Hematopoietic multipotent progenitor cell treated with erythropoietin and hydrocortisone succinate and interleukin-3 and kit ligand, for 17 days (in vitro differentiated cells): ENCODE measurements around the gene NKD1.

Experiments
- DNase-seq: peaks from one replicate; pipeline ENCODE4 v3.0.0-alpha.2; 2015; ENCODE audit warnings: low spot score

NKD1 gene

DNA sequence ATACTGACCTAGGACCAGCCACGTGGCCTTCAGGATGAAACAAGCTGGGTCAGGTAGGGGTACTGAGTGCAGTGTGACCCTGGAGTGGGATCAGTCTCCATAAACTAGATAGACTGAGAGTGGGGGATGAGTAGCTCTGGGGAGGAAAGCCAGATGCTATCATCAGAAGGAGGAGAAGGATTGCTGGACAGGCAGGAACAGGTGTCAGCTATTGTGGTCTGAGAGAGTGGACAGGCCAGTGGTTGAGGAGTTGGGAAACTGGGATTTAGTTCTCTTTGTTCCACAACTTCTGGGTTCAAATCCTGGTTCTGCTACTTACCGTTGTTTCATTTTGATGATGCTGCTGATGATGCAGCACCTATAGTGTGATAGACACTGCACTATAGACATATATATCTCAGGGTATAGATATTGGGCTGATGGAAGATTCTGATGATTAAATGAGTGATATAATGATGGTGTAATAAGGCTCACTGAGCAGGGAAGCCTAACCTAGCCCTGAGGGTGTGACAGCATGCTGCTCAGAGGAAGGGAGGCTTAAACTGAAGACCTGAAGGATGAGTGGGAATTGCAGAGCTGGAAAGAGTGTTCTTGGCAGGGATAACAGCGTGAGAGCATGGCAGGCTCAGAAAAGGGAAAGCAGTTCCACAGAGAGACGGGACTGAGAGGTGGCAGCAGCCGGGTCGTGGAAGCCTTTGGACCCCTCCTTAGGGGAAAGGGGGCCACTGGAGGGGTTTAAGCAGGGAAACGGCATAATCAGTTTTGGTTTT is 66.9 kb downstream of the NKD1 start:
- no peak for DNase-seq

DNA sequence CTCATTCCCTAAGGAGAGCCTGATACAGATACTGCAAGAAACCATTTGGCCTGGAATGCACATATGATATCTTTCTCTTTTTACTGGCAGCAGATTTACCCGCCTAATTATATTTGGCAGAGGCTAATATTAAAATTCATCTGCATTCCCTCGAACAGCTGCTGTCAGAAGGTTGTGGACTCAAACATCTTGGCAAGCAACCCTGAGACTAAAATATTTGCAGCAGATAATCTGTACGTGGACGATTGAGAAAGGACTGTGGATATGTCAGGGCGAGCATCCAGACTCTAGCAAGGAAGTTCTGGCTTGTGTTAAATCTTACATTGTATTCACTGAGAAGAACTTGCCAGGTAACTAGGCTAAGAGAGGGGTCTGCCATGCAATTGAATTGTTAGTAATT is 67.7 kb downstream of the NKD1 start:
- DNase-seq: no peak

DNA sequence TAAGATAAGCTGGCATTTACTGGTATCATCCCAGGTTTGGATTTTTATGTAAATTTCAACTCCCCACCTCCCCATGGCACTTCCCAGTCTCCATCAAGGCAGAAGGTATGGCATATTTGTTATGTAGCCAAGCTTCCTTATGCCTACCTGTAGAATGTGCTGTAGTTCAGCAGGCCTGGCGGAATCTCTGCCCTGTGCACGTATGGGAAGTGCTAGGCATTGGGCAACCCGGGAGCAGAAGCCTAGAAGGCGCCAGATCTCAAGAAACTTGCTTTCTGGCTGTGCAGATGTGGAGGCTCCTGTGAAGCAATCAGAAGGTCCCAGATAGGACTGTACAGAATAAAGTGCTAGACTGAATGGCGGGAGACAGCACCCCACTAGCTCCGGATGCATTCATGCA is 68.2 kb downstream of the NKD1 start:
- DNase-seq: no peak

DNA sequence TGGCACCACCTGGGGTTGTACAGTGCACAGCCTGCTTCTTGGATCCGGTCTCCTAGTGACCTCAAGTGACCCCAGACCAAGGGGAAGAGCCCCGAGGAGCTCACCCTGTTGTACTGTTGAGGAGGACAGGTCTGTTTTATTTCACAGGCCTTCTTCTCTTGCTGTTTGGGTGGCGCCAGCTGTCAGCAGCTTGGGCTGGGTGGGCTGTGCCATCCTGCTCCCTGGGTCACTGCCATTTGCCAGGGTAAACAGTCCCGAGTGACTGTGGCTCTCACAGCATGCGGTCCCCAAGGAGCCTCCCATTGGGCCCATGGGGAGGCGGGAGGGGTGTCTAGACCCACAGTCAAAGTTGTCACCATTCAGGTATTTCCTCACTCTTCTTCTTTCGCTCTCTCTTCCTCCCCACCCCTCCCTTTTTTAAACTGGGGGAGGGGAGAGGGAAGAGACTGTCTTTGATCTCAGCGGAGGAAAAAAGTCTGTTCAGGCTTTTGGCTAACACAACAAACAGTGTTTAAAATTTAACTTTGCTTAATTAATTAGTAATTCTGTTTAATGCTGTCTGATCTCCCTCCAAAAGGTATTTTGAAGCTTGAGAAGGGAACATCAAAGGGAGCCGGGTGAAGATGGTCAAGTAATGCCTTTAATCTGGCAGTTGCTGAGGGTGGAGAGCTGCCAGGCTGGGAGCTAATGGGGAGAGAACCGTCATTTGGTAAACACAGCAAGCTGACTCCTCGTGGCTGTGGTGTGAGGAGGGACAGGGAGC is 68.9 kb downstream of the NKD1 start:
- no peak for DNase-seq

DNA sequence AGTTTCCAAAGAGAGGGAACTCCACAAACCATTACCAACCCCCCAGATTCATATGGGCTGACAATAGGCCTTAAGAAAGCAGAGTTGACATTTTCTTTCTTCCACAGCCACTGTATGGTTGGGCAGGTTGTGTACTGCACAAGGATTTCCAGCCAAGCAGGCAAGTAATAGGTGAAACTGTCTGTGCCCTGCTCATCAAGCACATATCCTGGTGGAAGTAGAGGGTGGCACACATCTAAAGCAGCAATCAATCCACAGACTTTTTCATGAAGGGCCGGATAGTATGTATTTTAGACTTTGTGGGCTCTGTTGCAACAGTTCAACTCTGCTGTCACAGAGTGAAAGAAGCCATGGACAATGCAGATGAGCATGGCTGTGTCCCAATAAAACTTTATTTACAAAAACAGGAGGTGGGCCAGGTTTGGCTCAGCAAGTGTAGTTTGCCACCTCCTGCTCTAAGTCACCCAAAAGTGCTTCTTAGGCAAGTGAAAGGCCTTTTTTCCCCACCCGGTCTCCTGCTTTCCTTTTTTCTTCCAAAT is 69.5 kb downstream of the NKD1 start:
- no peak for DNase-seq

DNA sequence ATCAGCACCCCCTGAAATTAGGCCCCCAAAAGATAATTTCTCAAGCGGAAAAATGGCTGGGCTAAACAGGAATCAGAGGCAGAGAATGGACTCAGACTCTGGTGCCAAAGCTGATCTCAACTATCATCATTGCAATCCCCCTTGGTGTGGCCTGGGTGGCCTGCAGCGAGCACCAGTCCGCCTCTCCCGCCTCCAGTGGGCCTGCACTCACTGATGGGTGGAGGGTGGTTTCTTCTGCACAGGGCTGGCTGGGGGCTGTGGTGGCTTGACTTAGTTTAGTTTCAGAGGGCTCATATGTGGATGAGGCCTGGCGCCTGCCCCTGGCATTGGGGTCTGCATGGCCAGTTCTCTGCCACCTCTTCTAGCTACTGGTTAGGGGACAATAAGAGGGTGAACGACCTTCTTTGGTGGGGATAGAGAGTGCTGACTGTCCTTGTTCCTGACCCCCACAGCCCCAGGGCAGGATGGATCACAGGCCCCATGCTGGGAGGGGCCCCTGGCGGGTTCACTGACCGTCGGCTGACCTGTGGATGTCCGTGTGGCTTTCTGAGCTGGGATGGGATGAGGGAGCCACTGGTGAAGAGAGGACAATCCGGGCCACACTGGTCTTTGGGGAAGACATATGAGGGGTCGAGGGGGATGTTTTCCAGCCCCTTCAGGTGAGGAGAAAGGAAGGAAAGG is 70.2 kb downstream of the NKD1 start:
- DNase-seq: no peak

DNA sequence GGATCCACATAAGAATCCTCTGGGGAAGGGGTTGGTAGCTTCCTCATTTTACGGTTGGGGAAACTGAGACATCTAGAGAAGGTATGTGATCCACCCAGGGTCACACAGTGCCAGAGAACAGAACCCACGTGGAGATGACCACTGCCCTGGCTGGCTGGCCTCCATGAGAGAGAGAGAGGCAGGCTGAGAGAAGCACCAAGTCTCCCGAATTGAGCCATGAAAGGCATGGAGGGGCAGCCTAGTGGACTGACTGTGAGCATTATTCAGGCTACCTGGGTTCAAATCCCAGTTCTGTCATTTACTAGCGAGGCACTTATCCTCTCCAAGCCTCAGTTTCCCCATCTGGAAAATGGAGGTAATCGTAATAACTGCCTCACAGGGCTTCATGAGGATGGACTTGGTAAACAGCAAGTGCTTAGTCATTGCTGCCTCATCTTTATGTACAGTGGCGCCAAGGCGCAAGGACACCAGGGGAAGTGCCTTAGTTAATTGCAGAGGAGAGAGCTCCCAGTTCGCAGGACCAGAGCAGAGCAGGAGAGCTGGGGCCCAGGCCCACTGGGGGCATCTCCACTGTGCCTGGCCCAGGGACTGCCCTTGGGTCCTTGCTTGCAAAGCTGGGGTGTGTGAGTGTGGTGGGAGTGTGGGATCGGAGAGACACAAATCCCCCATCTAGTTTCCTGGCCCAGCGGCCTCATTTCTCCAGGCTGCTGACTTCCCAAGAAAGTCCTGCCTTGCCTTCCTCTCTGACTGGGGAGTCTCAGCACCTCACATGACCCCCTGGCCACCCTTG is 71.7 kb downstream of the NKD1 start:
- DNase-seq: peak; percentile 13

DNA sequence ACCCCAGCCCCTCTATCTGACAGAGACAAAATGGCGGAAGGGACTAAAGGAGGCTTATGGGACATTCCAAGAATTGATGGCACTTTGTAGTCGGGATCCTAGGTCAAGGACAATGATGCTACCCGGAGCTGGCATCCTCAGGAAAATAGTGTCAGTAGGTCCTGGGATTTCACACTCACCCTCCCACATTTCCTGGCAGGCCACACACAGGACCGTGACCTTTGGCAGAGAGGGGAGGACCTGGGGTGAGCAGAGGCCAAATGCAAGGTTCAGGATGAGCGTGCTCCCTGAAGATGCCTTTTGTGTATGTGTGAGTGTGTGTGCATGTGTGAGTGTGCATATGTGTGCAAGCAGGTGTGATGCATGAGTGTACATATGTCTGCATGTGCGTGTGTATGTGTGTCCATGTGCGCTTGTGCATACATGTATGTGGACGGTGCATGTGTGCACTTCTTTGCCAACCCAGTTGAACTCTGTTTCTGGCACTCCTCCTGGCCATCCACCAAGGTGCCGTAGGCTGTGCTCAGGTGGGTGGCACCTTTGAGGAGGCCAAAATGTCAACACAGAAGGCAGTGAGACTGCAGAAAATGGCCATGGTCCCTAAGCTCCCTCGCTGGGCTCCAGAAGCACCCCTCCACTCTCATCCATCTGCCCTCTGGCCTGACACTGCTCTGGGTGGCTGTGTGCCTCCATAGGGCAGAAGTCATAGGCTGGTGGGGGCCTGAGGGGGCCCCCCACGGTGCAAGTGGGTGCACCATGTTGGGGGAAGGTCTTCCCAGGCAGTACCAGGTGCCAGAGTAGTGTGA is 72.7 kb downstream of the NKD1 start:
- no peak for DNase-seq

DNA sequence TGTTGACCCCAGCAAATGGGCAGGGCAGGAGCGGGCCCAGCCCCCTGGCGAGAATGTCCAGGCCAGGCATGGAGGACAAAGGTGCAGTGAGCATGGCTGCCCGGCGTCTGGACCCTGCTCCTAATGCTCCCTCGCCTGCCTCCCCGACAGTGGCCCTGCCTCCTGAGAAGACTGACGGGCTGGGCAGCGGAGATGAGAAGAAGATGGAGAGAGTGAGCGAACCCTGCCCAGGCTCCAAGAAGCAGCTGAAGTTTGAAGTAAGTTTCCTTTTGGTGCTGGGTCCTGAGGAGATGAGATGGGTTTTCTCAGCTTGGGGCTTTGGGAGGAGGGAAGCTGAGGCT is 73.2 kb downstream of the NKD1 start:
- DNase-seq: no peak

DNA sequence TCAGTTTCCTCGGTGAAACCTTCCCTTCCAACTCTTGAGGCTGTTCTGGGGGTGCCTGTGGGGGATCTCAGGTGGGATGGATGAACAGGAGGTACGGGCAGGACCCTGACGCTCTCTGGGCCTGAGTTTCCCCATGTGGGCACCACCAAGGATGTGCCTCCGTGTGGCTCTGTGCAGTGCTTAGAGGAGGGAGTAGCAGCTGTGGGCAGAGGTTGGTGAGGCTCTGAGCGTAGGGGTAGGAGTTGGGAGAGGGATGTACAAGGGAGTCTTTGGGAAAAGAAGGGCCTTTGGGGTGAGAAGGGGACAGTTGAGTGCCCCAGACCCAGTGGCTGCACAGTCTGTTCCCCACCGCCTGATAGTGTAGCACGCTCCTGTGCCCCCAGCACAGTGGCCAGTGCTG is 73.8 kb downstream of the NKD1 start:
- DNase-seq: no peak

DNA sequence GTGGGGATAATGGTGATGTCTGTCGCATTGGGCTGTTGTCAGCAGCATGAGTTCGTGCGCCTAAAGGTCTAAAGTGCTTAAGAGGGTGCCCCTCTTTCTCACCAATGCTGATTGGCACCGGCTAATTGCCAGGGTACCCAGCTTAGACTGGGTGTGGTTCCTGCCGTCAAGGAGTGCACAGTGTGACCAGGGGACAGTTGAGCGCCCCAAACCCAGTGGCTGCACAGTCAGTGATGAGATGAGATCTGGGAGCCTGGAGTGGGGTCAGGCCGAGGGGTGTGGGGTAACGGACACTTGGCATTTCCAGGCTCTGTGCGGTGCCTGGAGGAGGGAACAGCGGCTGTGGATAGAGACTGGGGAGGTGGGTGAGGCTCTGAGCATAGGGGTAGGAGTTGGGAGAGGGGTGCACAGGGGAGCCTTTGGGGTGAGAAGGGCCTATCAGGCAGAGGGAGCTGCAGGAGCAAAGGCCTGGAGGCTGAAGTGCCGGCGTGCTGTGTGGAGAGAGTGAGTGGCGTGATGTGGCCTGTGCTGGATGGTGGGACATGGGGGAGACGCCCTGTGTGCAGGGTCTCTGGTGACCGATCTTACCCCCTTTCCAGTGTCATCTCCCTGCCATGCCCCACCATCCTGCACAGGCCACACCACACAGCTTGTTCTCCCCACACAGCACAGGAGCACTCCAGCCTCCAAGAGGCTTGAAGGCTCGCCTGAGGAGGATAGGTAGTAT is 74.6 kb downstream of the NKD1 start:
- no peak for DNase-seq

DNA sequence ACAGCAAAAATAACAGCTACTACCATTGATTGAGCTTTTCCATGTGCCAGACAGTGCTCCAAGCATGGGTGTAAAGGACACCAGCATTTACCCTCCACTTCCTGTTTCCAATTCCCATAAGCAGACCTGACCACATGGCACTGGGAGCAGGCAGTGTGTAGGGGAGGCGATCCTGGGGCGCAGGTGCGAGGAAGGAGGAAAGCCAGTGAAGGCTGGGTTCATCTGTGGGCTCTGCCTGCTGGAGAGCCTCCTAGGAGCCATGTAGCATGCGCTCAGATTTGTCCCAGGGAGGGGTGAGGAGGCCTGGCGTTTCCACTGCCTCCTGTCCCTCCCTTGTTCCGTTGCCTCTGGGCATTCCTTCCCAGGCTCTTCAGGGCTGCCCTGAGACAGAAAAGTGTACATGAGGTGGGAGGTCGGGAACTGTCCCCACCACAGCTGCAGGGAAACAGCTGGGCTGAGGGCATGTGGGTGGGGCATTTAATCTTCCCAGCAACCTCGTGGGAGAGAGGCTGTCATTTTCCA is 76.3 kb downstream of the NKD1 start:
- DNase-seq: no peak

DNA sequence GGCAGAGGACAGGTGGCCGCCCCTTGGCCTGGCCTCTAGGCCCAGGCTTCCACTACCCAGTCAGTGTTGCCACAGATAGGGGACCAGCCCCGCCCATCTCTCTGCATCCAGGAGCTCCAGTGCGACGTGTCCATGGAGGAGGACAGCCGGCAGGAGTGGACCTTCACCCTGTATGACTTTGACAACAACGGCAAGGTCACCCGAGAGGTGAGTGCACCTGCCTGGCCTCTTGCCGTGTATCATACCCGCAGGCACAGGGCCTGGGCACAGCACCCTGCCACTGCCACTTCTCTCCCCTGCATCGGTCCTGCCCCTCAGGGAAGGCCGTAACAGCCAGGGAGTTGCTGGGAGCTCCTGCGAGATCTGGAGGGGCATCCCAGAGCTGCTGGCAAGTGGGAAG is 77.2 kb downstream of the NKD1 start:
- DNase-seq: no peak

DNA sequence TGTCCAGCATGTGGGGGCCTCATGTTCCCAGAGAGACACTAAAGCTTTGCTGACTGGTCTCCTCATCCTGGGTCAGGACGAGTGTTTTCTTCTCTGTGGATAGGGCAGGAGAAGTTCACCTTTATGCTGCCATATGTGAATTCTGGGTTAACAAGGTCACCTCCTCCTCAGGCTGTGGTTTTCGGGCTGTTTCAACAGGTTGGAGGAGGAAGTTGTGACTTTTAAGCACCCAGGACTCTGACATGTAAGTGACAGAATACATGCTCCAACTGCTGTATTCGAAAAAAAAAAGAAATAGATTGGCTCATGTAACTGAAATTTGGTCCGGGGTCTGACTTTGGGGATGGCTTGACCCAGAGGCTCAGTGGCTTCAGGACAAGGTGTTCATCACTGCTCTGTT is 78.7 kb downstream of the NKD1 start:
- DNase-seq: no peak

DNA sequence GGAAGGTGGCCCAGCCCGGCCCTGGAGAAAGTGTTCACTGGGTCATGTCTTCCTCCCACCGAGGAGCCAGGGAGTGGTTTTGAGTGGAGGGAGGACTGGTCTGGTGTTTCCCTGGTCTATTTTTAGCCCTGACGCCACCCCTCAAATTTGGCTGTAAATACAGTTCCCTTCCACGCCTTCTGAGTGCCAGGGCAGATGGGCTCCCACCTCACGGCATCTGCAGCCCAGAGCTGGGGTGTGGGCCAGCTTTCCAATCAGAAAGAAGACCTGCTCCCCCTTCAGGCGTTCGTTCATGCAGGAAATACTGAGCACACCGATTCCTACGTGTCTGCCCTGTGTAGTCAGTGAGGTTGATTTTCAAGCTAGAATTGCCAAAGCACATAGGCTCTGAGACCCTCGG is 79.2 kb downstream of the NKD1 start:
- no peak for DNase-seq

DNA sequence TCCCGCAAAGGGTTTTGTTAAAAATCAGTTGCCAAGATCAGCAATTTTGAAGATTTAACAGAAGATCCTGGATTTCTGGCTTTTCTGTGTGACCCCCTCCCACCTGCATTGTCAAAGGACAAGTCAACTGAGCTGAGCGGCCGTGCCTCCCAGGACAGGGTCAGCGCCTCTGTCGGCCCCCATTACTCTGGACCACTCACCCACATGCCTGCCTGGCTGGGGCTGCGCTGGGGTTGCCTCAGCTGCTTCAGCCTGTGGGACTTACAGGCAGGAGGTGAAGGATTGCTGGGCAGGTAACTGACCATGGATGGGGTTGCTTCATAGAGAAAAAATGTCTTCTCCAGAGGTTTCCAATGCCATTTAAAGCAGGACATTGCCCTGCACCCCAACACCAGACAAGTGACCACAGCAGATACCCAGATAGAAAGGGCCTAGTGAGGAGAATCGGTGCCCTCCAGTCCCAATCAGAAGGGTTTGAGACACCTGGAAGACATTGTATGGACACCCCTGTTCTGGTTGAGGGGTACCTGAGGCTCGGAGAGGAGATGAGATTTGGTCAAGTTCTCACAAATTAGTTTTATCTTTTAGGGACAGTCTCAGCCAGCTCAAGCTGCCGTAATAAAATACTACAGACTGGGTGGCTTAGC is 80.1 kb downstream of the NKD1 start:
- no peak for DNase-seq

DNA sequence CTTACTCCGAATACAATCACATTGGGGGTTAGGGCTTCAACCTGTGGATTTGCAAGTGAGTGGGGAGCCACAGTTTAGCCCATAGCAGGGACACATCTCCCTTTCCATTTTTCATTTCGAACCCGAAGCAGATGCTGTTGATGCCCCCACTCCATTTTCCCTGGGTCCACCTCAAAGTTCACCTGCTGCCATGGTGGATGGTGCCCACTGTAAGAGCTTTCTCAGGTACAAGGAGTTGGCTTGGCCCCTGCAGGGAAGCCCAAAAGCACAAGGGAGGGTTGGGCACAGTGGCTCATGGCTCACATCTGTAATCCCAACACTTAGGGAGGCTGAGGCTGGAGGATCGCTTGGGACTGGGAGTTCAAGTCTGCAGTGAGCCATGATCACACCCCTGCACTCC is 81.1 kb downstream of the NKD1 start:
- no peak for DNase-seq

DNA sequence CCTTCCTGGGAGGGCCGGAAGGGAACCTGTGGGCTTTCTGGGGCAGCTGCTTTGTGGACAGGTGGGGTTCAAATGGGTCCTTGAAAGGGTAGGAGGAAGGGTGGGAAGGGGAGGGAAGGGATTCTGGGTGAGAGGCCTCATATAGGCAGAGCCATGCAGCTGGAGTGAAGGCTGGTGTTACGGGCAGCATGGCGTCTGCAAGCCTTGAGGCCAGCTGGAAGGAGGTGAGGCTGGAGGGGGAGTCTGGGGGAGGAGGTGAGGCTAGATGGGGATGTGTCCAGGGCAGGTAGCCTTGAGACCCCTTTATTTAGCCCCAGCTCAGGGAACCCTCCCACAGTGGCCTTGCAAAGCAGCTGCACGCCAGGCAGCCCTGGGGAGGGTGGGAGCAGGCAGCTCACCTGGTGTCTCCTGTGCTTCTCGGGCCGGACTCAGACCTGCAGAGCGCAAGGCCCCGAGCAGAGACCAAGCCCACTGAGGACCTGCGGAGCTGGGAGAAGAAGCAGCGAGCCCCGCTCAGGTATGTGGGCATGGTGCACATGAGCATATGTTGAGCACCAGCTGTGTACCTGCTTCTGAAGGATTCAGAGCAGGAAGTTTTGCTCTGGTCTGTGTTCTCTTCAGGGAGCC is 82.3 kb downstream of the NKD1 start:
- no peak for DNase-seq

DNA sequence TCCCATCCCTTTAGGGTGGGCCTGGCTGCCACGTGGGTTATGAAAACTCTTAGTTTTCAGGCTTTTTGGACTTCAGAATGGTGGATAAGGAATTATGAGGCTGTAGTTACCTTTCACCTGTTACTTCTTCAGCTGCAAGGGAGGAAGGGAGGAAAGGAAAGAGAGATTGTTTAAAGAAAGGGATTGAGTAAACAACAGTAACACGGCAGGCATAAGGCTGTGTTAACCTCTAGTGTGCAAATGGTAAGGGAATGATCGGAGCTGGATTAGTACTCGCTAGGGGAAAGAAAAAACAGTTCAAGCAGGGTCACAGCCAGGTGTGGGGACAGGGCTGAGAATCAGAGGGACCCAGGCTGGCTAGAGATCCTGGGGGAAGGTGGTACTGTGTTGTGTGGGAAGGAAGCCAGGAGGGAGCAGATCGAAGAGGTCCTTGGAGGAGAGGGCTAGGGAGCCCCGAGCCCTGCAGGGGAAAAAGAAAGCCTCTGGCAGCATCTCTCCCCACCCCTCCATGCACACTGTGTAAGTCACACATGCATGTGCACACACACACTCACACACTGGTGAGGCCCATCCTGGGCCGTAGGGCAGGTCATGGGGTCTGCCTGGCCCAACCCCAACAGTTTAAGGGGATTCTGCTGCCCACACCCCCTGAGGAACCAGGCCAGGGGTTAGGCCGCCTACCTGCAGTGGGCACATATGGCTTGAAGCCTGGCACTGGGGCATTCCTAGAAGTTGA is 83.2 kb downstream of the NKD1 start:
- DNase-seq: no peak
